GM21381 (cell line): ENCODE measurements around the gene OR10A4.
"Not testable (repeated sequence)": the region's sequence is repeated elsewhere in the genome, so short reads cannot be mapped to it uniquely, and the experiment has no call there.

Source experiments
- ATAC-seq: cut with Tn5 transposase; IDR thresholded peaks from one replicate; pipeline ENCODE4 v1.9.1; 2021; ENCODE audit warnings: mild to moderate bottlenecking, moderate library complexity; ENCODE audit not compliant: unreplicated experiment

OR10A4 gene

DNA sequence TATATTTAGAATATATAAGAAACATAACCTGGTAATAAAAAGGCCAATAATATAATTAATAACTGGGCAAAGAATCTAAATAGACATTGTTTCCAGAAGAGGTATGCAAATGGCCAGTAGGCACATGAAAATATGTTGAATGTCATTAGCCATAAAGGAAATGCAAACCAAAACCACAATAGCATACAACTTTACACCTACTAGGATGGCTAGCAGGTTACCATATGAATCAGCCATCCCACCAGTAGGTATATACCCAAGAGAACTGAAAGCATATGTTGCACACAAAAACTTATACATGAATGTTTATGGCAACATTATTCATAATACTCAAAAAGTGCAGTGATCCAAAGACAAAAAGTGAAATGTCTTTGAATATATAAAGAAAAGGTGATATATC is 18.6 kb downstream of the OR10A4 start:
- ATAC-seq: peak; percentile 82

DNA sequence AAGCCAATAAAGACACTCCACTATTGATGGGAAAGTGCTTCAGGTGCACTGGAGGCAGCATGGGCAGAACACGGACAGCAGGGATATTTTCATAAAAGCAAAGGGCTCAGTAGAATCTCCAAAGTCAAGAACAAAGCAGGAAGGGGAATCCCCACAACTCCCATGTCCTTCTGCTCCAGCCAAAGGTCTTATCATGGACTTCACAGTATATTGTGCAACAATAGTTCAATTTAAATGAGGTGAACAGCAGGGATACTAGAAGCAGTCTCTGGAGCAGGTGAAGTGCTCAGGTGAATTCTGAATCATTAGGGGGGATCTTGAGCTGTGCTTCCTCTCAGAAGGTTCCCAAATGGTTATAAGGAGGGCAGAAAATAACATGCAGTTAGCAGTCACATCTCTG is 22.5 kb downstream of the OR10A4 start:
- ATAC-seq: no peak

DNA sequence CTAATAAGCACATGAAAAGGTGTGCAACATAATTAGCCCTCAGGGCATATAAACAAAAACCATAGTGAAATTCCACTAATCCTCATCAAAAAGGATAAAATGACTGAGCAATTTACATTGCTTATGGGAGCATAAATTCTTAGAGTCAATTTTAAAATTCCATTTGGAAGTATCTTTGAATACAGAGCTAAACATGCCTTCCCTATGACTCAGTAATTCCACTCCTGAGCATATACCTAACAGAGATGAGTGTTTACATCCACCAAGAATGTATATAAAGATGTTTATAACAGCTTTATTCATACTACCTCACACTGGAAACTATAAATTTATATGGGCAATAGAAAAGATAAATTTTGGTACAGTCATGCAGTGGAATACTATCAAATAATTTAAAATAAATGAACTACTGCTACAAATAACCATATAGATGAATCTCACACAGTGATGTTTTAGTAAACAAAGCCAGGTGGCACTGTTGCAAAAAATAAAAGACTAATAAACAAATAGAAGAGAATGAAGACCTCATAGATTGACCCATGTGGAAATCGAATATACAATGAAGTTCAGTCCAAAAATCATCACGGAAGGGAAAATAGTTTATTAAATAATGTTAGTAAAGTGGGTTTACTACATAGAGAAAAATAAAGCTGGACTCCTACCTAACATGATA is 24.0 kb downstream of the OR10A4 start:
- no peak for ATAC-seq

DNA sequence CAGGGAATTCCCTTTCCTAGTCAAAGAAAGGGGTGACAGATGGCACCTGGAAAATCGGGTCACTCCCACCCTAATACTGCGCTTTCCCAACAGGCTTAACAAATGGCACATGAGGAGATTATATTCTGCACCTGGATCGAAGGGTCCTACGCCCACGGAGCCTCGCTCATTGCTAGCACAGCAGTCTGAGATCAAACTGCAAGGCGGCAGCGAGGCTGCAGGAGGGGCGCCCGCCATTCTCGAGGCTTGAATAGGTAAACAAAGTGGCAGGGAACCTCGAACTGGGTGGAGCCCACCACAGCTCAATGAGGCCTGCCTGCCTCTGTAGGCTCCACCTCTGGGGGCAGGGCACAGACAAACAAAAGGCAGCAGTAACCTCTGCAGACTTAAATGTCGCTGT is 28.4 kb downstream of the OR10A4 start:
- not testable (repeated sequence) for ATAC-seq

DNA sequence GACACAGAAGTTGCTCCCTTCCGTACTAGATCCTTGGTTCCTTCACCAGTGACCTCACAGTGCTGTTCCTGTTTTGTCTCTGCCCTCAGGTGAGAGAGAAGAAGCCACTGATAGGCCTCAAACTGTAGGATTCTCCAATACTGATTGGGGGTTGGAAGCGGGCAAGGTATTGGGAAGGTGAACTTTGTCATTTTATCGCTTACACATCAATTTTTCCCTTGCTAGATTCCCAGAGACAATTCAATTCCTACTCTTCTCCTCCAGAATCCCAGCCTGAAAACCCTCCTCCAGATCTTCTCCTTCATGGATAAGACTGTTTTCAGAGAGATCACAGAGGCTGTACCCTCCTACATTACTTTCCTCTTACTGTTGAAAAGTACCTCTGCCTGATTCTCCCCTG is 35.0 kb downstream of the OR10A4 start:
- ATAC-seq: no peak

DNA sequence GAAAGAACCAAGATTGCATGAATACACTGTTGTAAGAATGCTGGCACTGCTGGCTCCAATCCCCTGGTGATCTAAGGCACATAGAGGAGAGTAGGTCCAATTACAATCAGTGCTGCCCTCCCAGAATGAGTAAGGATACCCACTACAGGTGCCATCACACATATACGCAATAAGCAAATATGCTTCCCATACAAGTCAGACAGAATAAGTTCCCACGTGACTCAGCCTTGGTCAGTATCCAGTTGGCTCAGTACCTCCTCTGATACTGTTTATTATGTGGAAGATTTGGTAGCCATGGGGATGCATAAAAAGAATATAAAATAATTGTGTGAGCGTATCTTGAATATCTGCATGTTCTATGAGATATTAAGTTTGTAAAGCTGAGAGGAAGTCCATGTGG is 35.5 kb downstream of the OR10A4 start:
- no peak for ATAC-seq

DNA sequence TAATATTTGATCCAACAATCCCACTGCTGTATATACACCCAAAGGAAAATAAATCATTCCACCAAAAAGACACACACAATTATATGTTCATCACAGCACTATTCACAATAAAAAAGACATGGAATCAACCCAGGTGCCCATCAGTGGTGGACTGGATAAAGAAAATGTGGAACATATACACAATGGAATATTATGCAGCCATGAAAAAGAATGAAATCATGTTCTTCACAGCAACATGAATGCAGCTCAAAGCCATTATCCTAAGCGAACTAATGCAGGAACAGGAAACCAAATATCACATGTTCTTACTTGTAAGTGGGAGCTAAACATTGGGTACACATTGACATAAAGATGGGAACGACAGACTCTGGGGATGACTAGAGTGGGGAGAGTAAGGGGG is 43.3 kb downstream of the OR10A4 start:
- ATAC-seq: no peak

DNA sequence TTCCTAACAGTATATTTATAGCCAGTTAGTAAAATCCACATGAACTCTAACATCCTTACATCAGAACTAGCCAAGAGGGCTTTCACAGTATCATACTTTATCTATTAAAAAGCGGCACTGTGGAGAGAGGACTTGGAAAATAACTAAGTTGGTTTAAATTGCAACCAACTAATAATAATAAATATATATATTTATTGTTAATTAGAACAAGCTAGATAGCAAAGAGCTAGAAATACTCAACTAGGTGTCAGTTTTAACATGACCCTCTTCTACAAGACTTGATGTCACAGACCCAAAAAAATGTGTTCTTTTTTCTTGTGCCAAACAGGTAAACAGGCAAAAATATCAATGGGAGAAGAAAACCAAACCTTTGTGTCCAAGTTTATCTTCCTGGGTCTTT is 44.3 kb downstream of the OR10A4 start, which contains the start of gene OR2D3:
OR2D3 (plus strand) TSS at position 301 of the 400 bp plus-strand sequence; CDS start at position 301, 0 bp downstream.
- no peak for ATAC-seq

DNA sequence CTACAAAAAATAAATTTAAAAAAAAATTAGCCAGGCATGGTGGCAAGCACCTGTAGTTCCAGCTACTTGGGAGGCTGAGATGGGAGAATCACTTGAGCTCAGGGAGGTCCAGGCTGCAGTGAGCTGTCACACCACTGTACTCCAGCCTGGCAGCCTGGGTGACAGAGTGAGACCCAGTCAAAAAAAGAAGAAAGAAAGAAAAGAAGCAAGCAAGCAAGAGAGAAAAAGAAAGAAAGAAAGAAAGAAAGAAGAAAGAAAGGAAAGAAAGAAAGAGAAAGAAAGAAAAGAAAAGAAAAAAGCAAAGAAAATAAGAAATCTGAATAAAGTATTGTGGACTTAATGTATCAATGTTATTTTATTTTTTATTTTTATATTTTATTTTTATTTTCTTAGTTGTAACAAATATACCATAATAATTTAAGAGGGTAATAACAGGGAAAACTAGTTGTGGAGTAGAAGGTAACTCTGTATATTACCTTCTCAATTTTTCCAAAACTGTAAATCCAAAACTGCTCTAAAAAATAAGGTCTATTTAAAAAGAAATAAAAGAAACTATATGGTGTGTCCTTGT is 48.7 kb downstream of the OR10A4 start:
- no peak for ATAC-seq

DNA sequence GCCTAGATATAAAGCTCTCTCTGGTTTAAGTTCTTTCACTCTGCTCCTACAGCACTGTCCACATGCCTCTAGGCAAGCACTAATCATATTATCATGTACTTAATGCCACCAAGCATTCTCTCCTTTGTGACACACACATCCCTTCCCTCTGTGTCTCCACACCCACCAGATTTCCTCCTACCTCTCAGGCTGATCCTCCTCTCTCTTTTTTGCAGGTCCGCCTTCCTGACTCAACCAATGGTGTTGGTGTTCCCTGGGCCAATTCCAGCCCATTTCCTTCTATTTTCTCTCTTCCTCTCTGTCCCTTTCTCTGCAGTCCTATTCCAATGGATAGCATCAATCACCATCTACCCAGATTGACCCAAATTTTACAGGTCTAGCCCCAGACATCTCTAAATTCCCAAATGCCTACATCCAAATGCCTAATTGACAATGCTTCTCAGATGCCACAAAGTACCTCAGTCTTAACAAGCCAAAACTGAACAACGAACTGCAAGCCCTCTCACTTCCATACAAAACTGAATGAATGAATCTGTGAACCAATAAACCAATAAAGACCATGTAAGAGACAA is 49.3 kb downstream of the OR10A4 start:
- peak; percentile 3 for ATAC-seq

DNA sequence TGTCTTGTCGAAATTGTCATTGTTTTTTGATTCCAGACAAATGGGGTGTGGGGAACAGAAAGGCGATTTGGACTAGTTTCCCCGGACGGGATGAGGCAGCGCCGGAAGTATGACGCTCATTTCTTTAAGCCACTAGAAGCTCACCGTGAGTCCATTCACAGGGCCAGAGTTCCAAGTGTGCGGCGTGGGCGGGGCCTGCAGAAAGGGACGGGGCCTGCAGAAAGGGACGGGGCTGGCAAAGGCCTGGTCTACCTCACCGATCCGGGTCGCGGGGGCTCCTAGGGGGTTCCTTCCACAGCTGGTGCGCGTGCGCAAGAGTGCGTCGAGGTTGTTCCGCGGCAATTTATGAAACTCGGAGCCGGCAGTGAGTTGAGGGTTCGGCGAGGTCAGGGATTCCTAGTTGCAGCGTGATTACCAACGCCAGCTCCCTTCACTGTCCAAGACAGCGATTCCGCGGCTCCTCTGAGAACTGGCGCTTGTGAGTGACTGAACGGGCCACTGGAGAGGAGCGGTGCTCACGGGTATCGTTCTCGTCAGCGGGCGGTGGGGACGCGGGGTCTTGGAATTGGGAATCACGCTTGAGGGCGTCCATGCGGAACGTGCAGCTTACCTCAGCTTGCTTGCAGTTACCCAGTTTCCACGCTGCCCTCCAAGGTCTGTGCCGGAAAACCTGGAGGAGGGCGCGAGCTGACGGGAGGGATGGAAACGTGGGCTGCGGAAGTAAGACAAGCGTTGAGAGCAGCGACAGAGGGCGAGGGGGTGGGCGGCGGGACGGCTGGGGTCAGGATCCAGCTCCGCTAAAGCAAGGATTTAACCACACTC is 50.0 kb downstream of the OR10A4 start, which contains the start of gene ZNF215:
ZNF215 (plus strand) TSS at position 219 of the 822 bp plus-strand sequence. CDS start 5,847 bp downstream, outside the sequence.
- ATAC-seq: peak; percentile 58

DNA sequence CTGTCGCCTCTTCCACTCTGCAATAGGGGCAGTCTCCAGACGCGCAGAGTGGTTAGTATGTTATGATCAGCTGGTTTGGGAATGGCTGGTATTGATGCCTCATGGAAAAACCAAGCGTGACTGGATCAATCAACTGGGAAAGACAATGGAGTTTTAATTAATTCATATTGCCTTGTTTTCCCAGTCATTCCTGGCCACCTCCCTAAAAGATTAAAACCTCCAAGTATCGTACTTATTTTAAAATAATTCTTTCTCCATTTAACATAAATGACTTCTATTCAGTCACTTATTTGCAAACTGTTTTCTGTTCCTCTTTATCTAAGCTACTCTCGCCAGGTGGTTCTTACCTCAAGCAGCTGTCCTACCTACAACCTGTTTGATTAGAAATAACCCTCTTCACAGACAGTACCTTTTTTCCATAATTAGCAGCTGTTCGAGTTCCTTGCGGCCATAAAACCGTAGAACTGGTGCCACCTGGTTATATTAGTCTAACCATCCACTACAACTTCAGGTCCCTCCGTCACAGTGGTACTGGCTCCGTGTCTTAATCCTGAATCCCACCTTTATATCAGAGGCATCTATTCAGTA is 50.7 kb downstream of the OR10A4 start:
- ATAC-seq: peak; percentile 64
